Fibroblast of lung (primary cell): ENCODE measurements around the gene KCNT1.

Experiments
- CTCF ChIP-seq, 2 donors: IDR thresholded peaks in 1 of 2; conservative IDR thresholded peaks in 1 of 2; 1 replicate in 1 of 2; 2 replicates in 1 of 2; pipeline ENCODE4 v1.5.1; 2011 to 2012; ENCODE audit warnings: low read length in 2 of 2, control low read depth in 1 of 2, inconsistent platforms in 1 of 2, low read depth in 1 of 2, mild to moderate bottlenecking in 1 of 2
- EZH2 ChIP-seq: IDR thresholded peaks from 2 replicates; pipeline ENCODE4 v1.5.1; 2012; ENCODE audit warnings: low read length, control low read depth, mild to moderate bottlenecking; ENCODE audit errors: missing control alignments

- TF ChIP-seq CTCF (conservative IDR thresholded peaks at IDR 0.05 in 1 of 2, IDR thresholded peaks at IDR 0.05 in 1 of 2; ENCODE audit: low read depth in 1 of 2, low read length in 2 of 2) (no peak), EZH2 (no peak)
These were observed 120.4 kb downstream of the KCNT1 start for GRCh38 chr9:135822374-135822755.
